ENCODE measurements around the gene TRPC5OS. TPM values are rescaled to one million over a fixed set of nuclear protein-coding genes. Genes with fewer than 3 reads are reported as not detected.

The TRPC5OS gene
- total RNA-seq: 0.67 TPM in 1 of 2 replicates, not detected in the other
- not detected in 2 replicates for polyA plus RNA-seq

DNA sequence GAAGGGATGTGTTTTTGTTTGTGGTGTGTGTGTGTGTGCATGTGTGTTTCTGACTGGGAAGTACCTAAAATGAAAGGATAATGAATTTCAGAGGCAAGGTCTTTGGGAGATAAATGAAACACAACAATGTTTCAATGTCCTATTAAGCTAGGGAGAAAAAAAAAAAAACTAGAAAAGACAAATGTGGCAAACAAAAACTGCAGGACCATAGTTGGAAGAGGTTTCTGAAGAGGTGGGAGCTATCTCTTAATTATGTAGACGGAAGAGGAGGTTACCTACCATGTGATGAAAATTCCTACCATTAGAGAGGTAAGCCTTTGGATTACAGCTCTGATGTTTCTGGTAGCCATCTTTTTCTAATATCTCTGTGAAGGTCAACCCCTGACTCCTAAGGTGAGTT, at the start of gene TRPC5OS:
TSS of gene TRPC5OS (plus strand) at position 301 of the 400 bp plus-strand sequence. CDS start 25,669 bp downstream, outside the sequence.
- no peaks in the 10 kb centered on the region for H4K20me1 ChIP-seq (ENCODE audit: insufficient read depth, poor library complexity, severe bottlenecking)
- H3K36me3 ChIP-seq (replicated peaks; ENCODE audit: insufficient read depth, low read depth): no peaks in the 10 kb centered on the region
- DNase-seq (ENCODE audit: low spot score): no peak
- no peak within 1 kb of the TSS for H3K27ac ChIP-seq
- no peak within 1 kb of the TSS for H2AFZ ChIP-seq
- no peaks in the 10 kb centered on the region for H3K4me1 ChIP-seq (ENCODE audit: insufficient read depth)
- no peak within 1 kb of the TSS for H3K4me2 ChIP-seq
- no peak within 1 kb of the TSS for H3K4me3 ChIP-seq
- no peaks in the 10 kb centered on the region for H3K27me3 ChIP-seq
- H3K79me2 ChIP-seq: no peaks in the 10 kb centered on the region
- no peaks in the 10 kb centered on the region for H3K9me2 ChIP-seq (replicated peaks; ENCODE audit: insufficient read depth)
- no peak for TF ChIP-seq EZH2 (IDR thresholded peaks at IDR 0.05; ENCODE audit: borderline replicate concordance)
- WGBS (ENCODE audit: low lambda C conversion rate, missing lambda C conversion rate): 93% methylated on average over 1 of the region's 1 CpG
- H3K9me3 ChIP-seq (ENCODE audit: low read depth): no peaks in the 10 kb centered on the region

DNA sequence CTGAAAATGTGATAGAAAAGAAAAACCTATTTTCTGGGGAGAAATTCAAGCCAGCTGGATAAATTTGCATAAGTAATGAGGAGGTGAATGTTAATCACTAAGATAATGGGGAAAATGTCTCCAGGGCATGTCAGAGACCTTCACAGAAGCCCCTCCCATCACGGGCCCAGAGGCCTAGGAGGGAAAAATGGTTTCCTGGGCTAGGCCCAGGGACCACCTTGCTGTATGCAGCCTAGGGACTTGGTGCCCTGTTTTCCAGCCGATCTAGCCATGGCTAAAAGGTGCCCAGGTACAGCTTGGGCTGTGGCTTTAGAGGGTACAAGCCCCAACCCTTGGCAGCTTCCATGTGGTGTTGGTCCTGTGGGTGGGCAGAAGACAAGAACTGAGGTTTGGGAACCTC, 46.6 kb upstream of the TRPC5OS start:
- Histone ChIP-seq H2AFZ (no peak overlapping the region), H3K4me1 (ENCODE audit: insufficient read depth) (no peaks in the 10 kb centered on the region), H3K27ac (no peak overlapping the region), H4K20me1 (ENCODE audit: insufficient read depth, poor library complexity, severe bottlenecking) (no peaks in the 10 kb centered on the region), H3K36me3 (replicated peaks; ENCODE audit: insufficient read depth, low read depth) (no peaks in the 10 kb centered on the region), H3K9me2 (replicated peaks; ENCODE audit: insufficient read depth) (no peaks in the 10 kb centered on the region), H3K9me3 (ENCODE audit: low read depth) (no peaks in the 10 kb centered on the region), H3K27me3 (no peaks in the 10 kb centered on the region), H3K4me2 (no peak overlapping the region), H3K4me3 (no peak overlapping the region), H3K79me2 (no peaks in the 10 kb centered on the region)
- WGBS (ENCODE audit: low lambda C conversion rate, missing lambda C conversion rate): 92% methylated on average over 2 of the region's 2 CpGs
- TF ChIP-seq EZH2phosphoT487 (IDR thresholded peaks at IDR 0.05; ENCODE audit: low read depth, severe bottlenecking, unreplicated experiment) (no peak), EZH2 (IDR thresholded peaks at IDR 0.05; ENCODE audit: borderline replicate concordance) (no peak)
- TF ChIP-seq, protein P1, sequence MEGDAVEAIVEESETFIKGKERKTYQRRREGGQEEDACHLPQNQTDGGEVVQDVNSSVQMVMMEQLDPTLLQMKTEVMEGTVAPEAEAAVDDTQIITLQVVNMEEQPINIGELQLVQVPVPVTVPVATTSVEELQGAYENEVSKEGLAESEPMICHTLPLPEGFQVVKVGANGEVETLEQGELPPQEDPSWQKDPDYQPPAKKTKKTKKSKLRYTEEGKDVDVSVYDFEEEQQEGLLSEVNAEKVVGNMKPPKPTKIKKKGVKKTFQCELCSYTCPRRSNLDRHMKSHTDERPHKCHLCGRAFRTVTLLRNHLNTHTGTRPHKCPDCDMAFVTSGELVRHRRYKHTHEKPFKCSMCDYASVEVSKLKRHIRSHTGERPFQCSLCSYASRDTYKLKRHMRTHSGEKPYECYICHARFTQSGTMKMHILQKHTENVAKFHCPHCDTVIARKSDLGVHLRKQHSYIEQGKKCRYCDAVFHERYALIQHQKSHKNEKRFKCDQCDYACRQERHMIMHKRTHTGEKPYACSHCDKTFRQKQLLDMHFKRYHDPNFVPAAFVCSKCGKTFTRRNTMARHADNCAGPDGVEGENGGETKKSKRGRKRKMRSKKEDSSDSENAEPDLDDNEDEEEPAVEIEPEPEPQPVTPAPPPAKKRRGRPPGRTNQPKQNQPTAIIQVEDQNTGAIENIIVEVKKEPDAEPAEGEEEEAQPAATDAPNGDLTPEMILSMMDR (IDR thresholded peaks at IDR 0.05; ENCODE audit: poor library complexity): no peak
- no peak for DNase-seq (ENCODE audit: low spot score)

DNA sequence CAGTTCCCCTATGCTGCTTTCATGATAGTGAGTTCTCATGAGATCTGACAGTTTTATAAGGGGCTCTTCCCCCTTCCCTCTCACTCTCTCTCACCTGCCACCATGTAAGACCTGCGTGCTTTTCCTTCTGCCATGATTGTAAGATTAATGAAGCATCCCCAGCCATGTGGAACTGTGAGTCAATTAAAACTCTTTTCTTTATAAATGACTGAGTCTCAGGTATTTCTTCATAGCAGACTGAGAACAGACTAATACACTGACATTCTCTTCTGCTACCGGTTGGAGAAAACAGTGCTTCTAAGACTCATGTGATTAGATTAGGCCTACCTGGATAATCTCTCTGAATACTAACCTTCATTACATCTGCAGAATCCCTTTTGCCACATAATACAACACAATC, 45.4 kb upstream of the TRPC5OS start:
- H3K36me3 ChIP-seq (replicated peaks; ENCODE audit: insufficient read depth, low read depth): no peaks in the 10 kb centered on the region
- no peaks in the 10 kb centered on the region for H3K9me3 ChIP-seq (ENCODE audit: low read depth)
- no peak overlapping the region for H3K27ac ChIP-seq
- TF ChIP-seq, protein P1 (IDR thresholded peaks at IDR 0.05; ENCODE audit: poor library complexity): no peak
- TF ChIP-seq EZH2phosphoT487 (IDR thresholded peaks at IDR 0.05; ENCODE audit: low read depth, severe bottlenecking, unreplicated experiment): no peak
- no peak for TF ChIP-seq EZH2 (IDR thresholded peaks at IDR 0.05; ENCODE audit: borderline replicate concordance)
- no peak overlapping the region for H3K4me2 ChIP-seq
- H4K20me1 ChIP-seq (ENCODE audit: insufficient read depth, poor library complexity, severe bottlenecking): no peaks in the 10 kb centered on the region
- no peaks in the 10 kb centered on the region for H3K4me1 ChIP-seq (ENCODE audit: insufficient read depth)
- no peaks in the 10 kb centered on the region for H3K9me2 ChIP-seq (replicated peaks; ENCODE audit: insufficient read depth)
- H3K79me2 ChIP-seq: no peaks in the 10 kb centered on the region
- no peak for DNase-seq (ENCODE audit: low spot score)
- no peaks in the 10 kb centered on the region for H3K27me3 ChIP-seq
- WGBS (ENCODE audit: low lambda C conversion rate, missing lambda C conversion rate): 88% methylated on average over 2 of the region's 2 CpGs
- H3K4me3 ChIP-seq: no peak overlapping the region
- H2AFZ ChIP-seq: no peak overlapping the region

DNA sequence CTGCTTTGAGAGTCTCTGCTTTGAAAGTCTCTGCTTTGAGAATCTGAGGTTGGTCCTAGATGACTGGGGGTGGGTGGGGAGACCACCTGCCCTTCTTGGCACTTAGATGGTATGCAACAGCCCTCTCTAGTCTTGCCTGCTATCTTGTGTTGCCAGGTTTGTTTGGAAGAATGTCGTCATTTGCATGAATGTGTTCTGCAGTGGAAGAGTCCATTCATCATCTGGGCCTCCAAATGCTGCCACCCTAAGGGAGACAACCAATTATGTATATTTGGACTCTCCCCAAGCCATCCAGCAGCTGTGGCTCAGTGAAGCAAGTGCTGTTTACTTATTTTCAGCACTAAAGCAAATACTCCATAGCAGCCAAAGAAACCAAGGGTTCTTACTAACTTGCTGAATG, 44.6 kb upstream of the TRPC5OS start:
- Histone ChIP-seq H3K4me3 (no peak overlapping the region), H4K20me1 (ENCODE audit: insufficient read depth, poor library complexity, severe bottlenecking) (no peaks in the 10 kb centered on the region), H3K4me2 (no peak overlapping the region), H3K9me3 (ENCODE audit: low read depth) (no peaks in the 10 kb centered on the region), H3K9me2 (replicated peaks; ENCODE audit: insufficient read depth) (no peaks in the 10 kb centered on the region), H2AFZ (no peak overlapping the region), H3K79me2 (no peaks in the 10 kb centered on the region), H3K27me3 (no peaks in the 10 kb centered on the region), H3K4me1 (ENCODE audit: insufficient read depth) (no peaks in the 10 kb centered on the region), H3K27ac (no peak overlapping the region), H3K36me3 (replicated peaks; ENCODE audit: insufficient read depth, low read depth) (no peaks in the 10 kb centered on the region)
- DNase-seq (ENCODE audit: low spot score): no peak
- 76% methylated on average over 1 of the region's 1 CpG for WGBS (ENCODE audit: low lambda C conversion rate, missing lambda C conversion rate)
- no peak for TF ChIP-seq EZH2phosphoT487 (IDR thresholded peaks at IDR 0.05; ENCODE audit: low read depth, severe bottlenecking, unreplicated experiment)
- TF ChIP-seq EZH2 (IDR thresholded peaks at IDR 0.05; ENCODE audit: borderline replicate concordance): no peak
- TF ChIP-seq, protein P1 (IDR thresholded peaks at IDR 0.05; ENCODE audit: poor library complexity): no peak

Data from hepatocyte (in vitro differentiated cells).